ENCODE measurements around the gene OTUD7B.
A peak's percentile ranks its signal among the peaks of the same experiment; 100 is the strongest.
"Not testable (repeated sequence)": the region's sequence is repeated elsewhere in the genome, so short reads cannot be mapped to it uniquely, and the experiment has no call there.

Gene OTUD7B

GRCh38 chr1:150003801-150004200 is 6.7 kb downstream of the OTUD7B start:
- no peak for DNase-seq (ENCODE audit: low read depth)

GRCh38 chr1:150002217-150002616 is 8.3 kb downstream of the OTUD7B start:
- DNase-seq (ENCODE audit: low read depth), result no peak

DNA sequence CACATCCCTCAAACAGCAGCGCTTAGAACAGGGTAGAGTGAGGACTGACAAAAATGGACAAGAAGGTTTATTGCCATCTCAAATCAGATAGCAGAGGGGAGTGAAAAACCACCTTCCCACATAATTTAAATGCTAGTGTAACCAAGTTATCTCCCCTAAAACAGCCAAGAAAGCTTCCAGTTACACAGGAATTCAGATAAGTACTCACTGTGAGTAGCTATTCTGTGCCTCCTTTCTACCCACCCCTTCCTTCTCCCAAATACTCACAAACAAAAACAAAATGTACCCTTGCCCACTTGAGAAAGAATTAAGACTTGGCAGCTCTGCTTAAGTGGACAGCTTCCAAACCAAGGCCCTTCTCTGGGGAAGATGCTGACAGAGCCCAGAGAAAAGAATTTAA is 9.1 kb downstream of the OTUD7B start:
- no peak for DNase-seq (ENCODE audit: low read depth)

GRCh38 chr1:149997585-149998262 is 12.8 kb downstream of the OTUD7B start:
- DNase-seq (ENCODE audit: low read depth), result no peak

GRCh38 chr1:149995927-149996326 is 14.6 kb downstream of the OTUD7B start:
- no peak for DNase-seq (ENCODE audit: low read depth)

DNA sequence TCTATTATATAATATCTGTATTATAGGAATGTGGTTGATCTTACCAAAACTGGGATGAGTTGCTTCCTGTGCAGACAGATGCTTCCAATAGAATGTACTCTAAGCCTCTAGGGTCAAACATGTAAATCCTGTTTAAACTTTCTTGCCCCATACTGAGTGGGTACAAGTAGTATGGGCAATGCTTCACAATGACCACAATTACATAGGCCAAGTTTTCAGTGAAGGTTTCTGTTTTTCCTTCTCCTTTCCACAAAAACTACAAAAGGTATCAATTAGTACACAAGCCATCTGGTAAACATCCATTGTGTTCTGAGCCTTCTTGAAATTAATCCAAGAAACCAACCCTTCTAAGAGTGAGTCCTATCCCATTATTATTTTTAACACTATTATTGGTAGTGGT is 16.8 kb downstream of the OTUD7B start:
- DNase-seq (ENCODE audit: low read depth), result no peak

DNA sequence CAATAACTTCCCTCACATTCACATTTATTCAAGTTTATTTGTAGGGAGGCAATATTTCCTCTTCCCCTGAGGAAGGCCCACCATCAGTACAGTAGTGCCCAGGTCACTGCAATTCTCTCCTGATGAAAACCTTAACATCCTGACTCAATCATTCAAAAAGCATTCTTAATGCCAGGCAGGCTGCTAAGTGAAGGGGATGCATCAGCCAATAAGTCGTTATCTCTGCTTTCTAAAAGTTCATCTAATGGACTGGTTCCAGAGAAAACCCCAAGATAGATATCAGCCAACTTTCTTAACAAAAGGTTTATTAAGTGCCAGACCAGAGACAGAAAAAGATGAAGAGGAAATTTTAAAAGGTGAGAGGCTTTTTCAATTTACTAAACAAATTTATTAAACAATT is 17.3 kb downstream of the OTUD7B start:
- no peak for DNase-seq (ENCODE audit: low read depth)

GRCh38 chr1:149987297-149987595 is 23.3 kb downstream of the OTUD7B start:
- DNase-seq (ENCODE audit: low read depth), result no peak

GRCh38 chr1:149986486-149987296 is 23.8 kb downstream of the OTUD7B start:
- DNase-seq (ENCODE audit: low read depth), result no peak

DNA sequence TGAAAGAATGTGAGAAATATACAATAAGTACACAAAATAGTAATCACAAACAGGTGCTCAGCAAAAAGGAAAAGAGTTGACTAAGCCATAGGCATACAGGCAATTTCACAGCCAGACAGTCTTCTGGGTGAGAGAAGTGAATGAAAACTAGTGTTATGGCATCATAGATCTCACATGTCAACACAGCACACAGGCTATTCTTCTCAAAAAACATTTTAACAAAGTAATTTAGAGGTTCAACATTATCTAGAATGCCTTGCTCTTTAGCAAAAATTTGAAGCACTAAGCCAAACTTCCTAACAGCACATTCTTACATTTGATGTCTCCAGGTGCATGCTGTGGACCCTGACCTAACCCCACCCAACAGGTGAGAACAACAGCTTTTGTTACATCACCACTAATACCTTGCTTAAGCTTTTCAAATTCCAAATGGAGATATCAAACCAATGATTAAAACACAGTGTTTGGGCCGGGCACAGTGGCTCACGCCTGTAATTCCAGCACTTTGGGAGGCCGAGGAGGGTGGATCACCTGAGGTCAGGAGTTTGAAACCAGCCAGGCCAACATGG is 30.5 kb downstream of the OTUD7B start:
- no peak for DNase-seq (ENCODE audit: low read depth)

- no peak for DNase-seq (ENCODE audit: low read depth)
These were observed 31.1 kb downstream of the OTUD7B start for GRCh38 chr1:149979245-149979971.

DNA sequence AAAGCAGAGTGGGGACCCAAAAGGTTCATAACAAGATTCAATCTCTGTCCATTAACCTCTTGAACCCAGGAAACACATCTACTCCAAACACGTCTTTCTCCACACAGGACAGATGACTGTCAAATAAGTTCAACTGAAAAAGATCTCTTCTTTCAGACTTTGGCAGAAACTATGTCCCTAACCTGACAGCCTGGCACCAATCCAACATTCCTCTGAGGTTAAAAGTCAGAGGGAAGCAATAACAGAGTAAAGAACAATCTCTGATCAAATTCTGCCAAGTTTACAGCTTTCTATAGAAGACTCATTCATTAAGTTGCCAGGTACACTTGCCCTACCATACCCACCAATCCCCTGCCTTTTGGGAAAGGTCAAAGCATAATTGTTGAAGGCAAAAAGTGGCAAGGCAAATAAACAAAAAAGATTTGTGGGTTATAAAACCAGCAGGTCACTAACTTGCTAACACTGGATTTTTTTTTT is 31.9 kb downstream of the OTUD7B start:
- no peak for DNase-seq (ENCODE audit: low read depth)

- DNase-seq (ENCODE audit: low read depth), result no peak
These were observed 33.2 kb downstream of the OTUD7B start for GRCh38 chr1:149977345-149977744.

- no peak for DNase-seq (ENCODE audit: low read depth)
These were observed 38.0 kb downstream of the OTUD7B start for GRCh38 chr1:149972547-149972946.

DNA sequence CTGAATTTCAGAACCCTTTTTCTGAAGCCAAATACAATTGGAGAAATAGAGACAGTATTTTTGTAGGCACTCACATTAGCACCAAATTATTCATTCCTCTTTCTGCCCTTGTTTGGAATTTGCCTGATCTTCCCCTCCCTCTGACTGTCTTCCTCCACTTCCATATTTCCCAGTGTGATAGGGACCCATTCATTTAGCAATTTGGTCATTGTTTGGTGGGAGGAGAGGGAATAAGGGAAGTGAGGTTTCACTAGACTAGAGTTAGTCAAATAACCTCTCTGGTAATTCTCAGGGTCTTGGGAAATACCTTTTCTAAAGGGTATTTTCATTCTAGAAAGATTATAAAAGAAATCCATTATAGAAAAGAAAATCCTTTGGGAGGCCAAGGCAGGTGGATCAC is 42.9 kb downstream of the OTUD7B start:
- no peak for DNase-seq (ENCODE audit: low read depth)

DNA sequence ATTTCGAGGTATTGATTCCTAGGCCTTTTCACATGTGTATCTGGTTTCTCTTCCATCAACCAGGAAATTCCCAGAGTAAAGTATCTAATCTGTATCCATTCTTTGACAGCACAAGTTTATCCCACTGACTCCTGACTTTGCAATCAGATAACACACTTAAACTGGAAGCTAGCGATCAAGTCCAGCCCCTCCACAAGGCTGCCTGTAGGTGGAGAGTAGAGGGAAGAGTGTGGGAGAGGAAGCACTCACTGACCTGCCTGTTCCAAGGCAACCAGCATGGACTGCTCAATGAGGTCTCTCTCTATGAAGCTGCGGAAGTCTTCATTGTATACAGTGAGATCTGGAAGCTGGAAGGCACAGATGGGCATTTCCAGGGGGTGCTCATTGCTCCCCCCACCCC is 43.5 kb downstream of the OTUD7B start:
- DNase-seq (ENCODE audit: low read depth), result no peak

- no peak for DNase-seq (ENCODE audit: low read depth)
These were observed 44.1 kb downstream of the OTUD7B start for GRCh38 chr1:149966405-149966804.

- DNase-seq (ENCODE audit: low read depth), result no peak
These were observed 45.1 kb downstream of the OTUD7B start for GRCh38 chr1:149965440-149965839.

GRCh38 chr1:149963358-149963757 is 47.2 kb downstream of the OTUD7B start:
- no peak for DNase-seq (ENCODE audit: low read depth)

DNA sequence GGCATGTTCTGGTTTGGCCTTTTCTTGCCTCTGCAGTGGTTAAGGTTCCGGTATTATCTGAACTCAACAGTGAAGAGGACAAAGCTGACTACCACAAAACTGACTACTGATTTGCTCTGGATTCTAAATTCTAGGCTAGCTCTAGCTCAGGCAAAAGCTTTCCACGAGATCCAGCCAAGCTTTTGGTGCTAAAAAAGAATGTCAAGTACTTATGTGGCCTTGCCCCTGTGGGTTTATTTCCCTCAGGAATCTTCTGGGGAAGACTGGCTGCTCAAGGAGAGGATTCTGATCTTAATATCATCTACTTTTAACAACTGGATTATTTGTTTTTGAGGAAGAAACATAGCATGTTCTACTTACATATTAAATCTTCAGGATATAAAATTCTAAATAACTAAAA is 47.8 kb downstream of the OTUD7B start:
- DNase-seq (ENCODE audit: low read depth), result no peak

- peak; percentile 19 for DNase-seq (ENCODE audit: low read depth)
These were observed 48.4 kb downstream of the OTUD7B start for GRCh38 chr1:149962039-149962647.

GRCh38 chr1:149957548-149957947 is 53.0 kb downstream of the OTUD7B start:
- not testable (repeated sequence) for DNase-seq (ENCODE audit: low read depth)
